GM21825 (cell line): ENCODE data around the gene RASL10A.

ENCODE experiments used
- ATAC-seq: cut with Tn5 transposase; IDR thresholded peaks from one replicate; pipeline ENCODE4 v1.9.1; 2021; ENCODE audit warnings: mild to moderate bottlenecking, moderate library complexity; ENCODE audit not compliant: unreplicated experiment

RASL10A gene

DNA sequence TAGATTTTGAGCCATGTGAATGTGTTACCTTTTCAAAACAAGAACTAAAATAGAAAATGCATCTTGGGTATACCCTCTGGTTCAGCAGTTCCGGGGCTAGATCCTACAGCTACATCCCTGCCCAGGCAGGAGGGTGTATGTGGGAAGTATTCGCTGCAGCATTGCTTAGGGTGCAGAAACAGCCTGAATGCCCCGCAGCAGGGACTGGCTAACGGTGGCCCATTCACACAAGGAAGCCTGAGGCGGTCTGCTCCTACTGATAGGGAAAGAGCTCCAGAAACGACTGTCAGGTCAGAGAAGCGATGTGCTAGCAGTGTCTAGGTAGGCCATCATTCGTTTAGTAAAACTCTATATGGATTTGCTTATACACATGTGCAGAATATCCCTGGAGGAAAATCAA, 9.9 kb upstream of the RASL10A start:
- no peak for ATAC-seq

DNA sequence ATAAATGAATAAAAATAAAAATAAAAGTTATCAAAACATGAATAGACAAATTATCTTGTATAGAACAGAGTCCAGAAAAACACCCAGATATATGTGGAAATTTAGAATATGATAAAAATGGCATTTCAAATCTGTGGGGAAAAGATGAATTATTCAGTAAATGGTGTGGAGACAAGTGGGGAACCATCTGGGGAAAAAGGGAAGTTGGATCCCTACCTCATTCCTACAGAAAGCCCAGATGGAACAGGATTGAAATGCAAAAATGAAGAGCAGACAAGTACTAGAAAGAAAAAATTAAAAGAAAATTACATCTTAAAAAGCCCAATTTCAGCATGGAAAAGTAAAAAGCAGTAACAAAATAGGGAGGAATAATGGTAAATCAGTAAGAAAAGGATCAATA, 8.1 kb upstream of the RASL10A start:
- no peak for ATAC-seq

DNA sequence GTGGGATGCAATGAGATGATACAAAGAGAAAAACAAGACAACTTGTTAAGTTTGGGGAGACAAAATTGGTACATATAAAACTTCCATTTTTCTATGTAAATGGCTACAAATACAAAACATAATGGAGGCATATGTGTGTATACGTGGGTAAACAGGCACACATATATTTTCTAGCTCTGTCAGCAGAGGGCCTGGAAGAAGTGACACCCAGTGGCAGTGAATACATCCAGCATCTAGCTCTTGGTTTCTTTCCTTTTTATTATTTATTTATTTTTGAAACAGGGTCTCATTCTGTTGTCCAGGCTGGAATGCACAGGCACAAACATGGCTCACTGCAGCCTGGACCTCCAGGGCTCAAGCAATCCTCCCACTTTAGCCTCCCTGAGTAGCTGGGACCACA, 5.0 kb upstream of the RASL10A start:
- no peak for ATAC-seq

DNA sequence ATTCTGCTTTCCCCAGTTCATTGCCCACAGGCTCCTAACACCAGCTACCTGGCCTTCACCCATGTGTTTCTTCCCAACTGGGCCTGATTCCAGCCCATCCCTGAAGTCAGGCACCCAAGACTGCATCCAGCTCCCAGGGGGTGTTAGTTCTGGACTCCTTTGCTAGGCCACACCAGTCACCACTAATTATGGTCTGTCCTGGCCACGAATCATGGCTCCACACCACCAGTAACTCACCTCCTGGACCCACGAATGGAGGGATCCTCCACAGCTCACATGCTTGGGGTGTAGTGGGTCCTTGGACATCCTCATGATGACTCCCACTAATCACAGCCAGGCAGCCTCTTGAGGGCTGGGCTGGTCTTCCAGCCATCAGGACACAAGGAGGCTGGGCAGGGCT, 3.6 kb upstream of the RASL10A start:
- no peak for ATAC-seq

DNA sequence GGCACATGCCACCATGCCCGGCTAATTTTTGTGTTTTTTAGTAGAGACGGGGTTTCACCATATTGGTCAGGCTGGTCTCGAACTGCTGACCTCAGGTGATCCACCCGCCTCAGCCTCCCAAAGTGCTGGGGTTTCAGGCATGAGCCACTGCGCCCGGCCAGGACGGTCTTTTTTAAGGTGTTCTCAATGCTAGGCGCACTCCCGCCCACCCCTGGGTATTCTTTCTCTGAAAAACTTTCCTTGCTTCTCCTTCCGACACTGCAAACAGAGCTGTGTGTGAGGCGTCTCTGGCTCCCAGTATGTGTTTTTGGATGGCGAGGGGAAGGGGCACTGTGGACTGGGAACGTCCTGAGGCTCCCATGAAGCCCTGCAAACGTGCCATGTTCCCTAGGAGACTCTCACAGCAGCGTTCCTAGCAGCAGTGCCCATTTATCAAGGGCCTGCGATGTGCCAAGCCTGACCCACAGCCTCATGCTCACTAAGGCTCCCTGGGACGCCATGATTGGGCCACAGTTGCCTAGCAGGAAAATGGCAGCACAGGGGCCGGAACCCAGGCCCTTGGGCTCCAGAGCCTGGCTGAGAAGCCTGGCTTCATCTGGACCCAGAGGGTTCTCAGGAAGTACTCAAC, 2.4 kb upstream of the RASL10A start:
- ATAC-seq = no peak

DNA sequence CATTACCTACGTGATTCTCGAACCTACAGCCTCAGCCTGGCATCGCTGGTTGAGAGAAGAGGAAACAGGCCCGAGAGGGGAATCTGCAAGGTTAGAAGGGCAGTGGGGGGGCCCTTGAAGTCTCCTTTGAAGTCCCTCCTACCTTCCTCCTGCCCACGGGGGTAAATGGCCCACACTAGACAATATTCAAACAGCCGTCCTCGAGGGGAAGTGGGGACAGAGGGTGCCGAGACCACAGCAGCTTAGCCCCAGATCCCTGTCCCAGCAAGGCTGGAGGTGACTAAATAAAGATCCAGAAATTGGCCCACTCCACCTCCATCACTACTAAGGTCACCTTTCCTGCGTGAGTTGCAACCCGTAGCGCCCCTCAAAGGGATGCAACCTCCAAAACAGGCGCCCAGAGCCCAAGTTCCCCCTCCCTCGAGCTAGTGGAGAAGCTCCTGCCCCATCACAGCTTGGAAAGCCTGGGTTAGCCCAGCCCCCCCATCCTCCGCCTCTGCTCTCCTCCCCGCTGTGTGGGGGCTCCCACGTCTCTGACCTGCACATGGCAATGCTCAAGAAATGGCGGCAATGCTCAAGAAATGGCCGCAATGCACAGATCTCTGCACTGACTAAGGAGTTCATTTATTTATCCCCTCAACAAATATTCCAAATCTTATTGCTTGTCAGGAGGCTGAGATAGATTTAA, 788 bp upstream of the RASL10A start:
- no peak for ATAC-seq

DNA sequence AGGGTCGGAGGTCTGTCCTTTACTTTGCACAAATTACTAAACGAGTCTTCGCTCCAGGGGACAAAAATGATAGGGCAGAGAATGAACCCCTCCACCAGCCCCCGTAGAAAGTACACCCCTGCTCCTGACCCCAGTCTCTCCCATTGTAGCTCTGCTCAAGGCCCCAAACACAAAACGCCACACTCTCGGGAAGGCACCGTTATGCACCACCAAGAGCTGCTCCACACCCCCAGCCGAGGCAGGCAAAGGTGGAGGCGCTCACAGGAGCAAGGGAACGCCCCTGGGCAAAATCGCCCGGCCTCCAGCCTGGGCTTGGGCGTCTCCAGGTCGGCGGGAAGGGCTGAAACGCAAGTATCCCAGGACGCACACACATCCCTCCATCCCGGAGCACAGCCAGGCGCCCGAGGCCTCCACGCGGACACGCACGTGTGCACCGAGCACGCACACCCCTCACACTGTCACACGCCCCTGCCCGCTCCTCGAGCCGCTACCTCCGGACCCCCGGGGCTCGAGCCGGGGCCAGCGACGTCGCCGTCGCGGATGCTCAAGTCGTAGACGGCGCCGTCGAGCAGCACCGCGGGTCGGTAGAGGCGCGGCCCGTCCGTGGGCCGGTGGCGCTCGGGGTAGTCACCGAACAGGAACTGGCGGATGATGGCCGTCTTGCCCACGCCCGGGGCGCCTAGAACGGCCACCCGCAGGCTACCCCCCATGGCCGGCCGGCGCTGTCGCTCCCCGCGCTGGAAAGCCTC, 786 bp downstream of the RASL10A start:
- no peak for ATAC-seq

DNA sequence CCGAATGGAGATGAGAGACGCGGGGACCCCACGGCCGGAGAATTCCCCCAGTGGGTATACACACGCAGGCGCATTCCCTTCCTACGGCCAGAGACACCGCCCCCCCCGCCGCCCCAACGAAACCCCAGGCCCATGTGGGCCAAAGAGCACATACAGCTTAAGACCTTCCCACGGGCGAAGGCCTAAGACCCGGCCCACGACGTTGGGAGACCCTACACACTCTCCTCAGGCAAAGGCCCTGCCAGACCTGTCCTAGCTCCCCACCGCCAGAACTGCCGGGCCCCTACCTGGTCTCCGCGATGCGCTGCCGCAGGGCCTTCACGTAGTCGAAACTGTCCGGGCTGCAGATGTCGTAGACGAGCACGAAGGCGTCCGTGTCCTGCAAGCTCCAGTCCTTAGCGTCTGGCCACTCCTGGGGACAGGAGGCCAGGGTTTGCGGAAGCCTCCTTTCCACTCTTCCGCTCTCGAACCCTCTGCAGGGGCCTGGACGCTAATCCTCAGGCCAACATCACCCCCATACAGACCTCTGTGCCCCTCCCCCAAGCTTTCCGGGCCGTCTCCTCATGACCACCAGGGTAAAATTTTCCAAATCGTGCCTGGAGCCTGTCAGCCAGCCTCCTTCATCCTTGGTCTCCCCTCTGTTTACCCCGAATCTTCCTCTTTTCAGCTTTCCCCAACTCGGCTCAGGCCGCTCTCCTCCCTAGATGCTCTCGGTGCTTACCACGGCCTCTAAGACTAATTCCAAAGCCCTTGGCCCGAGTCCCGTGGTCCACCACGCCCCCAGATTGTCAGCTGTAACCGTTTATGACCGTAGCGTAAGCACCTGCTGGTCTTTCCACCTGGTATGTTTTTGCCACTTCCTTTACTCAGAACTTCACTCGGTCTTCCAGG, 1.7 kb downstream of the RASL10A start:
- ATAC-seq = no peak

DNA sequence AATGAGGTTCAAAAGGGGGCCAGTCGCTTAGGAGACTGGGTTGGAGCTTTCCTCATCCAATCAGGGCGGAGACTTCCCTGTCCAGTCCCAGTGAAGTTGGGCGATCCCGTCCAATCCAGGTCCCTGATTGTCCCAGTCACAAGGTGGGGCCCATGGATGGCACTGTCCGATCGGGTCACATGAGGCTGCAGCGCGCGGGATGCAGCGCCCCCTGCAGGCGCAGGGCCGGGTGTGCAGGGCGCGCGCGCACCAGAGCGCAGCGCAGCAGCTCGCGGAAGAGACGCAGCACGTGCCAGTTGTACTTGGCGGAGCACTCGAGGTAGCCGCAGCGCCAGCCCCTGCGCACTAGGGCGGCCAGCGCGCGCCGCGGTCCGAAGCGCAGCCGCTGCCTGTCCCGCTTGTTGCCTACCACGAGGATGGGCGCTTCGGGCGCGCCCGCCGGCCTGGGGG, 2.3 kb downstream of the RASL10A start:
- no peak for ATAC-seq

DNA sequence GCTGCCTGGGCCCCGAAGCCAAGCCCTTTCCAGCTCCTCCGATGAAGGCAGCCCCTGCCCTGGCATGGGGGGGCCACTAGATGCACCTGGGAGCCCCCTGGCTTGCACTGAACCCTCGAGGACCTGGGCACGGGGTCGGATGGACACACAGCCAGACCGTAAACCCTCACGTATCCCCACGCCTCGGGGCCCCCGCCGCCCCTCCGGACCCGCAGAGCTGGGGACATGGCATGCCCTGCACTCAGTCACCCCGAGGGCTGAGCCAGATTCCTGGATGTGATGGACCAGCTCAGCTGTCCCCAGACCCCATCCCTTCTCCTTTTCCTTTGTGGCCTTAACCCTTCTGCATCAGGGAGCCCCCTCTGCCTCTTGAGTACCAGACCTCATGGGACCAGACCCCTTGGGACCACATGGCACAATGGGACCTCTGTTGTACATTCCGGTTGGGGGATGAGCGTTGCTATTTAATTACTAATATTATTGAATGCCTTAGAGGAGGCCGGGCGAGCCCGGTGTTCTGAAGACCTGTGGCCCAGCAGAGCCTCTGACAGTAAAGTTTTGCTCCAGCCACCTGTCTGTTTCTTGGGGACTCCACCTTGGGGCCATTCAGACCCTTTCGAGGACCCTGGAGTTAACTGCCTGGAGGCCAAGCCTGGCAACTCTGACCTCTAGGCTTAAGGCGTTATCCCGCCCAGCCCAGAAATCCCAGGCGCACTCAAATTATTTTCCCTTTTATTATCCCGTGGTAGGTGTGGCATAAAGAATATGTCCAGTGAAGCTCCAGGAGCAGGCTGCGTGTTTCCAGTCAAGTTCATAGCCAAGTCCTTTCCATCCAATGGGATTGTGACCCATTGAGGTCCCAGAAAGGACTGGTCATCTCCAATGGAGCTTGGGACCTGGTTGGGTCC, 3.0 kb downstream of the RASL10A start:
- no peak for ATAC-seq

DNA sequence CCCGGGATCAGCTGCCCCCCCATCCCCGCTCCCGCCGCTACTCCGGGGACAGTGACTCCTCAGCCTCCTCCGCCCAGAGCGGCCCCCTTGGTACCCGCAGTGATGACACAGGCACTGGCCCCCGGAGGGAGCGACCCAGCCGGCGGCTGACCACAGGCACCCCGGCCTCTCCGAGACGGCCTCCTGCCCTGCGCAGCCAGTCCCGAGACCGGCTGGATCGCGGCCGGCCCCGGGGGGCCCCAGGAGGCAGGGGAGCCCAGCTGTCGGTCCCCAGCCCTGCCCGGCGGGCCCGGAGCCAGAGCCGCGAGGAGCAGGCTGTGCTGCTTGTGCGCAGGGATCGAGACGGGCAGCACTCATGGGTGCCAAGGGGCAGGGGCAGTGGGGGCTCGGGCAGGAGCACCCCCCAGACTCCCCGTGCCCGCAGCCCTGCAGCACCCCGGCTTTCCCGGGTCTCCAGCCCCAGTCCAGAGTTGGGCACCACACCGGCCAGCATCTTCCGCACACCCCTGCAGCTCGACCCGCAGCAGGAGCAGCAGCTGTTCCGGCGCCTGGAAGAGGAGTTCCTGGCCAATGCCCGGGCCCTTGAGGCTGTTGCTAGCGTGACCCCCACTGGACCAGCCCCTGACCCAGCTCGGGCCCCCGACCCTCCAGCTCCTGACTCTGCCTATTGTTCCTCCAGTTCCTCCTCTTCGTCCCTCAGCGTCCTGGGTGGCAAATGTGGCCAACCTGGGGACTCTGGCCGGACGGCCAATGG, 3.9 kb downstream of the RASL10A start:
- ATAC-seq = no peak

DNA sequence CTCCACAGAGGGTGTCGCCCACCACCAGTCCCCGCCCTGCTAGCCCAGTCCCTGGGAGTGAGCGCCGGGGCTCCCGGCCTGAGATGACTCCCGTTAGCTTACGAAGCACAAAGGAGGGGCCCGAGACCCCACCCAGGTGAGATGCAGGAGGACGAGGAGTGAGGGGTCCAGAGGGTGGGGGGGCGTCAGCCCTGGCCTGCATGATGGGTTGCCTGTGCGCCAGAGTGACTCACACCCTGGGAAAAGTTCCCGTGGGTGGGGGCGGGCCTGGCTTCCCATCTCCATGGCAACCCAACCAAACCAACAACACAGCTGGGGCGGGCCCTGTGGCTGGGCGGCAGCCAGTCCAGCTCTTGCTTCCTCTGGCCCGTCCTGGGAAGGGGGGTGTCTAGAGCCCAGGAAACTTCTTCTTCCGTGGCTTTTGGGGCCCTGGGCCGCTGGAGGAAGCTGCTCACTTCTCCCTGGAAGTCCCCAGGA, 4.6 kb downstream of the RASL10A start:
- no peak for ATAC-seq

DNA sequence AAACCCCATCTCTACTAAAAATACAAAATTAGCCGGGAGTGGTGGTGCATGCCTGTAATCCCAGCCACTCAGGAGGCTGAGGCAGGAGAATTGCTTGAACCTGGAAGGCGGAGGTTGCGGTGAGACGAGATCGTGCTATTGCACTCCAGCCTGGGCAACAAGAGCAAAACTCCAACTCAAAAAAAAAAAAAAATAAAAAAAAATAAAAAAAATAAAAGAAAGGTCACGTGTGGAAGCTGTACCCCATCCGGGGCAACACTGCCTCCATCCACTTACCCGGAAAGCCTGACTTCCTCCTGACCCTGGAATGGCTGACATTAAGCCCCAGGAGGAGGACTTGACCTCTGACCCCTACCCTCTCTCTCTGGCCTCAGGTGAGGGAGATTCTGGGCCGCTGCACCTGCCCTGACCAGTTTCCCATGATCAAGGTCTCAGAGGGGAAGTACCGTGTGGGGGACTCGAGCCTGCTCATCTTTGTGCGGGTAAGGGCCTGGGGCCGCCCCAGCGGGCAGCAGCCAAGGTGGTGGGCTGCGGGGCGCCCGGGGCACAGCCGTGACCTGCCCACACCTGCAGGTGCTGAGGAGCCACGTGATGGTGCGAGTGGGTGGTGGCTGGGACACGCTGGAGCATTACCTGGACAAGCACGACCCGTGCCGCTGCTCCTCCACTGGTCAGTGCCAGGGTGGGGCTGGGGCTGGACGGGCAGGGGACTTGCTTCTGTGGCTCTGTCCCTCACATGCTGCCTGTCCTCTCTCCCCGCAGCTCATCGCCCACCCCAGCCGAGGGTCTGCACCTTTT, 5.2 kb downstream of the RASL10A start:
- ATAC-seq = no peak

DNA sequence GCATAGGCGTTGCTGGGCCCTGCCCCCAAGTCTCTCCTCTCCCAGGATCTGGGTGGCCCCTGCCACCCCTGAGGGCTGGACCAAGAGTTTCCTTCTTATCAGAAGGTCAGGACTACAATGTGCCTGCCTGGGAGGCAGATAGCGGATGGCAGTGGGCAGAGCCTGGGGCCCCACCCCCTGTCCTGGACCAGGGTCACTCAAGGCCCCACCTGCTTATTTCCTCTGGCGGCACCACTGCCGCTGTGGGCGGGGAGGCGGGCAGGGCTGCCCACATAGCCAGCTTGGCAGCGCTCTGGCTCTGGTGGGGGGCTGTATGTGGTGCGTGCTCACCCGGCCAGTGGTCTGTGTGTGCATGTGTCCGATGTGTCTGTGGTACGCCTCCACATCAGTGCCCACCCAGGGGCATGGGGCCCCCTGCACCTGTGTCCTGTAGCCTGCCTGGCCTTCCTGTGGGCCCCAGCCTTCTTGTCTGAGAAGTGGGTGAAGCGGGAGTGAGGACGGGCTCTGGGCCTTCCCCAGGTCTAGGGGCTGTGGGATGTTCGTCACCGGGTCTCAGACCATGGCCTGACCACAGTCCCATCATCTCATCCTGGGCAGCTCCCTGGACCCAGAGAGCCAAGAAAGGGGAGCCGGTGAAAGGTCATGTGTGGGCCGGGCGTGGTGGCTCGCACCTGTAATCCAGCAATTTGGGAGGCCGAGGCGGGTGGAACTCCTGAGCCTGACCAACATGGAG, 6.0 kb downstream of the RASL10A start:
- no peak for ATAC-seq

DNA sequence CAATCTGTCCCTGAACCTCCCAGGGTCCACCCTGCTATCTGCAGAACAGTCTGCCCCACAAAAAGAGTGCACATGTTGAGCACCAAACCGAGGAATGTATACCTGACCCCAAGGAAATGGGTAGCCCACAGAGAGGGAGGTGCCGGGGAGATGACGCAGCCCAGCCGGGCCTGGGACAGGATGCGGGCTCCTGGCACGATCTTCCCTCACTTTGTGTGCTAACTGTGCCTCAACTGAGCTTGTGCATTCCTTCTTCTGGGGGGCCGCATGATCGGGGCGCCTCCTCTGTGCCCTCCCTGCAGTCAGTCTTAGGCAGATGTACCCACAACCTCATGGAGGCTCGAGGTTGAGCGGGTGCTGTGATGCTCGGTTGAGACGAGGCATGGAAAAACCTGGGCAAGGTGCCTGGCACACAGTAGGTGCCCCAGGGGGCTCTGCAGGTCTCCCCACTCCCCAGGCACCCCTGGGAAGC, 6.7 kb downstream of the RASL10A start:
- no peak for ATAC-seq

DNA sequence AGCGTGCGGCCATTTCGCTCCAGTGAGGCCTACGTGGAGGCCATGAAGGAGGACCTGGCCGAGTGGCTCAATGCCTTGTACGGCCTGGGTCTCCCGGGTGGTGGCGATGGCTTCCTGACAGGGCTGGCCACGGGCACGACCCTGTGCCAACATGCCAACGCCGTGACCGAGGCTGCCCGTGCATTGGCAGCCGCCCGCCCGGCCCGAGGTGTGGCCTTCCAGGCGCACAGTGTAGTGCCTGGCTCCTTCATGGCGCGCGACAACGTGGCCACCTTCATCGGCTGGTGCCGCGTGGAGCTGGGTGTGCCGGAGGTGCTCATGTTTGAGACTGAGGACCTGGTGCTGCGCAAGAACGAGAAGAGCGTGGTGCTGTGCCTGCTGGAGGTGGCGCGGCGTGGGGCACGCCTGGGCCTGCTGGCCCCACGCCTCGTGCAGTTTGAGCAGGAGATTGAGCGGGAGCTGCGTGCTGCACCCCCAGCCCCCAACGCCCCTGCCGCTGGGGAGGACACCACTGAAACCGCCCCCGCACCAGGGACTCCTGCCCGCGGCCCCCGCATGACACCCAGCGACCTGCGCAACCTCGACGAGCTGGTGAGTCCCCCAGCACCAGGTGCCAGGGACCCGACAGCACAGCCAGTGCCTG, 7.2 kb downstream of the RASL10A start:
- no peak for ATAC-seq

DNA sequence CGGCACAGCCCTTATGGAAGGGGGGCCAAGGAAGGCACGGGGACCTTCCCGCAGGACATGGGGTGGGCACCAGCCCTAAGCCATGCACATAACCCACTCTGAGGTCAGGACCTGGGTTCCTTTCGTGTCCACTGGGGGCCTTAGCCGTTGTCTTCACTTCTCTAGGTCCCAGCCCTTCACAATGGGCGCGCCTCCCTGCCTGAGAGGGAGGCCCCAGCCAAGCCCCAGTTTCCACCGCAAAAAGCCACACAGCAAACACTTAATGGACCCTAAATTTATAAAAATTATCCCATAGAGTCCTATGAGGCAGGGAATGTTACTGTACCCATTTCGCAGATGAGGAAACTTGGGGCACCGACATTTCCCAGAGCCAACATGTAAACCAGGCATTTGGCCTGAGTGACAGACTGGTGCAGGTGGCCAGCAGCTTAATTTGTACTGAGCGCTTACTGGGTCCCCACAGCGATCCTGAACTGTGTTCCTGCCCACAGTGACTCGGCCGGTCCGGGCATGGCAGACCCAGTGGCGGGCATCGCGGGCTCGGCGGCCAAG, 7.8 kb downstream of the RASL10A start:
- no peak for ATAC-seq
